IMR-90 (cell line): Measurements from ENCODE around the gene PCDHGA9. TPM values are rescaled to one million over a fixed set of nuclear protein-coding genes. Genes with fewer than 3 reads are reported as not detected.

Source experiments
- ATAC-seq: fragments of 200-7000 bp; cut with Tn5 transposase; 2 replicates; pipeline ENCODE4 v1.9.1; 2020; ENCODE audit warnings: low read depth, mild to moderate bottlenecking, moderate library complexity
- BruUV-seq: library from RNA; stranded (reverse); fragments of 400-500 nt; replicated peaks from 2 replicates; lab custom pipeline; 2021; lab: Mats Ljungman, UMichigan
- CTCF ChIA-PET: fragments of 300-600 bp; formaldehyde crosslinking; extraction: SDS; loops from one replicate; lab custom pipeline; 2021; ENCODE audit warnings: antibody characterized with exemption; lab: Yijun Ruan, JAX
- POLR2A ChIA-PET: fragments of 300-600 bp; sonication (Branson Sonifier 250); formaldehyde crosslinking; loops from one replicate; lab custom pipeline; 2022; ENCODE audit warnings: antibody characterized with exemption; ENCODE audit not compliant: unreplicated experiment; lab: Charles Lee
- DNase-seq: peaks from one replicate; pipeline ENCODE4 v3.0.0; 2013
- H2AFZ ChIP-seq: replicated peaks from 2 replicates; pipeline ENCODE3; 2013; ENCODE audit warnings: low read length, mild to moderate bottlenecking; ENCODE audit not compliant: poor library complexity
- H2AK5ac ChIP-seq: 2 replicates; pipeline ENCODE4 v1.6.1; 2013; ENCODE audit warnings: low read depth, low read length, inconsistent platforms
- H2AK9ac ChIP-seq: replicated peaks from 2 replicates; pipeline ENCODE3; 2013; ENCODE audit warnings: mild to moderate bottlenecking, low read depth, low read length, moderate library complexity; ENCODE audit not compliant: poor library complexity
- H2BK120ac ChIP-seq: 2 replicates; pipeline ENCODE4 v1.6.1; 2013; ENCODE audit warnings: low read depth, low read length, inconsistent platforms
- H2BK15ac ChIP-seq: 3 replicates; pipeline ENCODE4 v1.6.1; 2013; ENCODE audit warnings: low read depth, low read length, inconsistent platforms
- H2BK20ac ChIP-seq: 2 replicates; pipeline ENCODE4 v1.6.1; 2013; ENCODE audit warnings: low read depth, mild to moderate bottlenecking, inconsistent platforms, low read length, moderate library complexity
- H2BK5ac ChIP-seq: 2 replicates; pipeline ENCODE4 v1.6.1; 2013; ENCODE audit warnings: mild to moderate bottlenecking, low read depth, low read length, inconsistent platforms; ENCODE audit not compliant: poor library complexity, severe bottlenecking
- H3K14ac ChIP-seq: replicated peaks from 2 replicates; pipeline ENCODE4 v1.6.1; 2013; ENCODE audit warnings: low read depth, low read length, inconsistent platforms
- H3K18ac ChIP-seq: 2 replicates; pipeline ENCODE4 v1.6.1; 2013; ENCODE audit warnings: low read depth, low read length, control low read depth
- H3K23ac ChIP-seq: 2 replicates; pipeline ENCODE4 v1.6.1; 2013; ENCODE audit warnings: low read depth, low read length, inconsistent platforms
- H3K27ac ChIP-seq: 2 replicates; pipeline ENCODE4 v1.5.1; 2013; ENCODE audit warnings: mild to moderate bottlenecking, control low read depth, low read length; ENCODE audit not compliant: insufficient read depth
- H3K27me3 ChIP-seq: 2 replicates; pipeline ENCODE4 v1.6.1; 2013; ENCODE audit warnings: low read length; ENCODE audit not compliant: control insufficient read depth, insufficient read depth
- H3K36me3 ChIP-seq: 2 replicates; pipeline ENCODE4 v1.6.1; 2013; ENCODE audit warnings: low read length, mixed read lengths; ENCODE audit not compliant: control insufficient read depth, insufficient read depth
- H3K4ac ChIP-seq: 2 replicates; pipeline ENCODE4 v1.6.1; 2013; ENCODE audit warnings: low read depth, low read length, inconsistent platforms
- H3K4me1 ChIP-seq: 2 replicates; pipeline ENCODE4 v1.6.1; 2013; ENCODE audit warnings: low read length, mixed read lengths; ENCODE audit not compliant: control insufficient read depth, insufficient read depth
- H3K4me2 ChIP-seq: 2 replicates; pipeline ENCODE4 v1.6.1; 2013; ENCODE audit warnings: low read depth, mild to moderate bottlenecking, control low read depth, low read length, moderate library complexity
- H3K4me3 ChIP-seq: 2 replicates; pipeline ENCODE4 v1.5.1; 2013; ENCODE audit warnings: low read depth, mild to moderate bottlenecking, control low read depth, low read length, moderate library complexity; ENCODE audit not compliant: insufficient read depth
- H3K56ac ChIP-seq: 2 replicates; pipeline ENCODE4 v1.6.1; 2013; ENCODE audit warnings: low read length, inconsistent platforms; ENCODE audit not compliant: insufficient read depth; ENCODE audit errors: extremely low read depth
- H3K79me1 ChIP-seq, 2 experiments: 2 replicates each; pipeline ENCODE4 v1.6.1; 2013; ENCODE audit warnings: low read length in 2 of 2, inconsistent platforms in 1 of 2, low read depth in 1 of 2
- H3K9ac ChIP-seq: 2 replicates; pipeline ENCODE4 v1.6.1; 2013; ENCODE audit warnings: low read depth, low read length, control low read depth
- H3K9me1 ChIP-seq: 2 replicates; pipeline ENCODE4 v1.6.1; 2013; ENCODE audit warnings: low read length, inconsistent platforms; ENCODE audit not compliant: insufficient read depth
- H3K9me3 ChIP-seq: 2 replicates; pipeline ENCODE4 v1.6.1; 2013; ENCODE audit warnings: low read length; ENCODE audit not compliant: control insufficient read depth, insufficient read depth
- H4K20me1 ChIP-seq: 2 replicates; pipeline ENCODE4 v1.6.1; 2013; ENCODE audit warnings: low read length, inconsistent platforms; ENCODE audit not compliant: insufficient read depth
- H4K5ac ChIP-seq: 2 replicates; pipeline ENCODE4 v1.6.1; 2013; ENCODE audit warnings: mild to moderate bottlenecking, low read depth, low read length, control low read depth
- H4K8ac ChIP-seq, 2 experiments: 2 replicates each; pipeline ENCODE4 v1.6.1; 2013; ENCODE audit warnings: low read depth in 2 of 2, low read length in 2 of 2, control low read depth in 1 of 2, inconsistent platforms in 1 of 2
- H4K91ac ChIP-seq: 2 replicates; pipeline ENCODE4 v1.6.1; 2013; ENCODE audit warnings: low read depth, low read length, inconsistent platforms; ENCODE audit not compliant: insufficient read depth
- BHLHE40 ChIP-seq: fragments of 150-350 bp; IDR thresholded peaks from 2 replicates; pipeline ENCODE4 v1.6.1; 2016; ENCODE audit warnings: mild to moderate bottlenecking, low read depth, low read length
- CEBPB ChIP-seq: IDR thresholded peaks from 2 replicates; pipeline ENCODE4 v1.6.1; 2012; ENCODE audit warnings: low read depth, low read length, improper control_type of control experiment
- CHD1 ChIP-seq: IDR thresholded peaks from 2 replicates; pipeline ENCODE4 v1.6.1; 2012; ENCODE audit warnings: low read depth, low read length, improper control_type of control experiment
- FOS ChIP-seq: fragments of 150-350 bp; IDR thresholded peaks from 2 replicates; pipeline ENCODE4 v1.6.1; 2016; ENCODE audit warnings: low read depth, low read length
- MAFK ChIP-seq: IDR thresholded peaks from 2 replicates; pipeline ENCODE4 v1.6.1; 2012; ENCODE audit warnings: low read depth, low read length, improper control_type of control experiment
- MAZ ChIP-seq: IDR thresholded peaks from 2 replicates; pipeline ENCODE4 v1.6.1; 2012; ENCODE audit warnings: low read depth, mild to moderate bottlenecking, low read length, improper control_type of control experiment, moderate library complexity, borderline replicate concordance
- MXI1 ChIP-seq: IDR thresholded peaks from 2 replicates; pipeline ENCODE4 v1.6.1; 2012; ENCODE audit warnings: low read depth, mild to moderate bottlenecking, low read length, moderate library complexity, borderline replicate concordance
- NFE2L2 ChIP-seq: fragments of 150-350 bp; IDR thresholded peaks from 2 replicates; pipeline ENCODE4 v1.6.1; 2016; ENCODE audit warnings: low read depth, mild to moderate bottlenecking, low read length
- POLR2A ChIP-seq: IDR thresholded peaks from 2 replicates; pipeline ENCODE4 v1.6.1; 2012; ENCODE audit warnings: mild to moderate bottlenecking, low read depth, low read length
- RAD21 ChIP-seq: IDR thresholded peaks from 2 replicates; pipeline ENCODE4 v1.6.1; 2012; ENCODE audit warnings: low read length, improper control_type of control experiment
- RCOR1 ChIP-seq: IDR thresholded peaks from 2 replicates; pipeline ENCODE4 v1.6.1; 2012; ENCODE audit warnings: mild to moderate bottlenecking, low read length, improper control_type of control experiment; ENCODE audit not compliant: insufficient replicate concordance
- RFX5 ChIP-seq: IDR thresholded peaks from 2 replicates; pipeline ENCODE4 v1.8.0; 2012; ENCODE audit warnings: low read depth, mild to moderate bottlenecking, low read length, moderate library complexity
- SMC3 ChIP-seq: fragments of 150-350 bp; IDR thresholded peaks from 2 replicates; pipeline ENCODE4 v1.6.1; 2016; ENCODE audit warnings: low read depth, mild to moderate bottlenecking, antibody characterized with exemption, low read length, moderate library complexity
- WGBS, 2 experiments: methylation state at CpG; one replicate each; pipeline versions ENCODE4 v1.1.5 to v1.1.7; 2013; ENCODE audit warnings: missing lambda C conversion rate in 2 of 2; ENCODE audit not compliant: insufficient read length in 1 of 2; ENCODE audit errors: extremely low coverage in 2 of 2; 5-methylcytosine and 5-hydroxymethylcytosine counted together
- dilution Hi-C: fragments of 300-500 bp; cut with HindIII; formaldehyde crosslinking; loops from one replicate; pipeline ENCODE4 v1.14.3; 2018; ENCODE audit warnings: low sequenced_read_pairs; ENCODE audit not compliant: unreplicated experiment
- in situ Hi-C: fragments of 300-500 bp; cut with MboI; formaldehyde crosslinking; loops from 3 replicates; pipeline ENCODE4 v1.14.3; 2019; ENCODE audit warnings: low sequenced_read_pairs, inconsistent platforms, mixed read lengths
- intact Hi-C: fragments of 100-400 bp; cut with micrococcal nuclease; formaldehyde crosslinking; loops from 2 replicates; pipeline ENCODE4 v1.10.0; 2022
- polyA plus RNA-seq, 3 experiments: library from polyadenylated mRNA; depleted of rRNA; stranded (reverse); fragments of >200 nt; gene quantifications; 2 replicates each; pipeline ENCODE4 v1.2.3, GENCODE V29; 2012; ENCODE audit warnings: low replicate concordance in 1 of 3
- total RNA-seq: library from RNA; depleted of rRNA; stranded (reverse); fragments of >200 nt; gene quantifications from 2 replicates; pipeline ENCODE4 v1.2.3, GENCODE V29; 2012
- TF ChIP-seq, protein P1 (sequence below): conservative IDR thresholded peaks from 2 replicates; pipeline ENCODE4 v1.5.1; 2012; ENCODE audit warnings: mild to moderate bottlenecking, low read depth, low read length, improper control_type of control experiment
- TF ChIP-seq, protein P2 (sequence below): fragments of 150-350 bp; IDR thresholded peaks from 2 replicates; pipeline ENCODE4 v1.6.1; 2016; ENCODE audit warnings: low read depth, mild to moderate bottlenecking, low read length, moderate library complexity, borderline replicate concordance
- TF ChIP-seq, protein P3 (sequence below): fragments of 150-350 bp; IDR thresholded peaks from 2 replicates; pipeline ENCODE4 v1.6.1; 2017; ENCODE audit warnings: mild to moderate bottlenecking, antibody characterized with exemption, low read length, low read depth

PCDHGA9 gene
- total and polyA plus RNA-seq, 2 of the 4 experiments (the other 2 are of a cell fraction): 1.8 to 4.5 TPM

DNA sequence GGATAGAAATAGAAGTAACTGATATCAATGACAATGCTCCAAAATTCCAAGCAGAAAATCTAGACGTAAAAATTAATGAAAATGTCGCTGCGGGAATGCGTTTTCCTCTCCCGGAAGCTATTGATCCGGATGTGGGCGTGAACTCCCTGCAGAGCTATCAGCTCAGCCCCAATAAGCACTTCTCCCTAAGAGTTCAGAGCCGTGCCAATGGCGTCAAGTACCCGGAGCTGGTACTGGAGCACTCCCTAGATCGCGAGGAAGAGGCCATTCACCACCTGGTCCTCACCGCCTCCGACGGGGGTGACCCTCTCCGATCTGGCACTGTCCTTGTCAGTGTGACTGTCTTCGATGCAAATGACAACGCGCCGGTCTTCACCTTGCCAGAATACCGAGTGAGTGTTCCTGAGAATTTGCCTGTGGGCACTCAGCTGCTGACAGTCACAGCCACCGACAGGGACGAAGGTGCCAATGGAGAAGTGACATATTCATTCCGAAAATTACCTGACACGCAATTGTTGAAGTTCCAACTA, 11.0 kb downstream of the PCDHGA9 start:
- H2AFZ ChIP-seq: peak overlapping the region; percentile 58
- no peak overlapping the region for H4K91ac ChIP-seq
- no peaks in the 10 kb centered on the region for H3K27me3 ChIP-seq
- H3K4me3 ChIP-seq: peak overlapping the region; percentile 19
- no peak overlapping the region for H3K14ac ChIP-seq
- peaks cover 50% of the 10 kb centered on the region for H3K9me3 ChIP-seq
- no TSS peak for BruUV-seq
- no peaks in the 10 kb centered on the region for H4K20me1 ChIP-seq
- no peak overlapping the region for H2AK9ac ChIP-seq
- H3K56ac ChIP-seq: no peak overlapping the region
- H4K8ac ChIP-seq: no peak overlapping the region; a peak in 1 of 4 replicates
- no peak overlapping the region for H2BK5ac ChIP-seq
- H3K9ac ChIP-seq: no peak overlapping the region
- H3K18ac ChIP-seq: no peak overlapping the region
- no peaks in the 10 kb centered on the region for H3K4me1 ChIP-seq
- H3K79me1 ChIP-seq: peaks cover 7 to 12% of the 10 kb centered on the region in 2 experiments
- H3K4me2 ChIP-seq: peak overlapping the region; percentile 46; the same call in 1 of the 2 replicates
- TF ChIP-seq SMC3 (no peak), BHLHE40 (no peak), MAFK (no peak), MXI1 (no peak), NFE2L2 (no peak), RAD21 (no peak), MAZ (no peak), CHD1 (no peak), POLR2A (no peak), CEBPB (no peak), FOS (no peak), RCOR1 (no peak), RFX5 (no peak)
- TF ChIP-seq, protein P1, sequence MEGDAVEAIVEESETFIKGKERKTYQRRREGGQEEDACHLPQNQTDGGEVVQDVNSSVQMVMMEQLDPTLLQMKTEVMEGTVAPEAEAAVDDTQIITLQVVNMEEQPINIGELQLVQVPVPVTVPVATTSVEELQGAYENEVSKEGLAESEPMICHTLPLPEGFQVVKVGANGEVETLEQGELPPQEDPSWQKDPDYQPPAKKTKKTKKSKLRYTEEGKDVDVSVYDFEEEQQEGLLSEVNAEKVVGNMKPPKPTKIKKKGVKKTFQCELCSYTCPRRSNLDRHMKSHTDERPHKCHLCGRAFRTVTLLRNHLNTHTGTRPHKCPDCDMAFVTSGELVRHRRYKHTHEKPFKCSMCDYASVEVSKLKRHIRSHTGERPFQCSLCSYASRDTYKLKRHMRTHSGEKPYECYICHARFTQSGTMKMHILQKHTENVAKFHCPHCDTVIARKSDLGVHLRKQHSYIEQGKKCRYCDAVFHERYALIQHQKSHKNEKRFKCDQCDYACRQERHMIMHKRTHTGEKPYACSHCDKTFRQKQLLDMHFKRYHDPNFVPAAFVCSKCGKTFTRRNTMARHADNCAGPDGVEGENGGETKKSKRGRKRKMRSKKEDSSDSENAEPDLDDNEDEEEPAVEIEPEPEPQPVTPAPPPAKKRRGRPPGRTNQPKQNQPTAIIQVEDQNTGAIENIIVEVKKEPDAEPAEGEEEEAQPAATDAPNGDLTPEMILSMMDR: no peak
- TF ChIP-seq, protein P2, sequence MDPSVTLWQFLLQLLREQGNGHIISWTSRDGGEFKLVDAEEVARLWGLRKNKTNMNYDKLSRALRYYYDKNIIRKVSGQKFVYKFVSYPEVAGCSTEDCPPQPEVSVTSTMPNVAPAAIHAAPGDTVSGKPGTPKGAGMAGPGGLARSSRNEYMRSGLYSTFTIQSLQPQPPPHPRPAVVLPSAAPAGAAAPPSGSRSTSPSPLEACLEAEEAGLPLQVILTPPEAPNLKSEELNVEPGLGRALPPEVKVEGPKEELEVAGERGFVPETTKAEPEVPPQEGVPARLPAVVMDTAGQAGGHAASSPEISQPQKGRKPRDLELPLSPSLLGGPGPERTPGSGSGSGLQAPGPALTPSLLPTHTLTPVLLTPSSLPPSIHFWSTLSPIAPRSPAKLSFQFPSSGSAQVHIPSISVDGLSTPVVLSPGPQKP: no peak
- TF ChIP-seq, protein P3, sequence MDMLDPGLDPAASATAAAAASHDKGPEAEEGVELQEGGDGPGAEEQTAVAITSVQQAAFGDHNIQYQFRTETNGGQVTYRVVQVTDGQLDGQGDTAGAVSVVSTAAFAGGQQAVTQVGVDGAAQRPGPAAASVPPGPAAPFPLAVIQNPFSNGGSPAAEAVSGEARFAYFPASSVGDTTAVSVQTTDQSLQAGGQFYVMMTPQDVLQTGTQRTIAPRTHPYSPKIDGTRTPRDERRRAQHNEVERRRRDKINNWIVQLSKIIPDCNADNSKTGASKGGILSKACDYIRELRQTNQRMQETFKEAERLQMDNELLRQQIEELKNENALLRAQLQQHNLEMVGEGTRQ: no peak
- no peak for ATAC-seq
- no peak overlapping the region for H2BK15ac ChIP-seq
- dilution Hi-C loops (no loop called here), in situ Hi-C loops (no loop called here), intact Hi-C loops (loop anchor here (1.0 to 5.0 kb wide), 2 partner anchors 86 to 111 kb away; no protein-coding TSS in a partner anchor)
- CTCF ChIA-PET: interaction anchor here (0.5 to 2.8 kb wide), 16 partner anchors 10 to 1085 kb away, joined by 3 to 25 read pairs (median 4); partner anchors contain the start of genes PCDHB11 and TAF7
- peaks cover 14% of the 10 kb centered on the region; the same call in 1 of the 2 replicates for H3K36me3 ChIP-seq
- H2BK120ac ChIP-seq: no peak overlapping the region
- H2BK20ac ChIP-seq: no peak overlapping the region
- WGBS, 2 experiments: 31% methylated on average over 12 of the region's 25 CpGs; no CpG with 5 or more reads in 1 of the 2 experiments
- POLR2A ChIA-PET: no interaction called here
- no peaks in the 10 kb centered on the region for H3K9me1 ChIP-seq
- no peak for DNase-seq
- no peak overlapping the region for H3K27ac ChIP-seq
- no peak overlapping the region for H4K5ac ChIP-seq
- H3K23ac ChIP-seq: no peak overlapping the region
- no peak overlapping the region for H2AK5ac ChIP-seq
- H3K4ac ChIP-seq: no peak overlapping the region
